Stimulated activated naive B cell treated with anti-CD40 and anti-IgM and Interleukin-4, amounts not matched to agents 10 μg/mL and 1 μg/mL and 100 μg/mL, for 72 hours (primary cell): ENCODE results near the gene RNPEPL1.

Experiments
- ATAC-seq, 2 donors: fragments of 150-1000 bp; cut with Tn5 transposase; replicated peaks; 2 replicates each; pipeline ENCODE4 v1.10.0; 2021; ENCODE audit warnings: moderate library complexity in 1 of 2
- DNase-seq: peaks from one replicate; pipeline ENCODE4 v3.0.0; 2021
- H3K27ac Mint-ChIP-seq: one replicate; pipeline ENCODE4 v1.8.0; 2022; ENCODE audit warnings: mild to moderate bottlenecking, mixed read lengths
- H3K27me3 Mint-ChIP-seq, 2 donors: one replicate each; pipeline ENCODE4 v1.8.0; 2022; ENCODE audit warnings: mixed read lengths in 2 of 2
- H3K36me3 Mint-ChIP-seq, 2 donors: one replicate each; pipeline ENCODE4 v1.8.0; 2022; ENCODE audit warnings: mixed read lengths in 2 of 2, mild to moderate bottlenecking in 1 of 2
- H3K4me1 Mint-ChIP-seq, 2 donors: one replicate each; pipeline ENCODE4 v1.8.0; 2022; ENCODE audit warnings: mixed read lengths in 2 of 2, mild to moderate bottlenecking in 1 of 2
- H3K4me3 Mint-ChIP-seq, 2 donors: one replicate each; pipeline ENCODE4 v1.8.0; 2022; ENCODE audit warnings: mild to moderate bottlenecking in 2 of 2, mixed read lengths in 2 of 2, moderate library complexity in 1 of 2
- H3K9me3 Mint-ChIP-seq, 2 donors: one replicate each; pipeline ENCODE4 v1.8.0; 2022; ENCODE audit warnings: mixed read lengths in 2 of 2, mild to moderate bottlenecking in 1 of 2

Gene RNPEPL1

DNA sequence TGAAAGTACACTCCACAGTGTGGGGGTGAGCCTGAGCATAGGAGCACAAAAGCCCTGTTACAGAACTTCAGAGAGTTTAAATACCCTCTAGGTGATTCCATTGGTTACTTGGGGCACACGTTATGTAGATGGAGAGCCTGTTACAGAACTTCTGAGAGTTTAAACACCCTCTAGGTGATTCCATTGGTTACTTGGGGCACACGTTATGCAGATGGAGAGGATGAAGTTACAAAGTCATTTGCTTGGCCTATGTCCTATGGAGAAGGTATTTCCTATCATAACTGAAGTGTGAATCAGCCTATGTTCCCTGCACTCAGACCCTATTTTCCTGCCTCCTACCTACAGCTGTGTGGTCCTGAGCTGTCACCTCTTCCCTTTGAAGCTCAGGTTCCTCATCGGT is 14.5 kb downstream of the RNPEPL1 start:
- H3K27ac Mint-ChIP-seq: no peak overlapping the region
- no peak overlapping the region for H3K4me3 Mint-ChIP-seq
- H3K9me3 Mint-ChIP-seq: peaks cover 0 to 2% of the 10 kb centered on the region in 2 donors
- ATAC-seq (no peak), DNase-seq (no peak)
- peaks cover 41 to 76% of the 10 kb centered on the region in 2 donors for H3K4me1 Mint-ChIP-seq
- no peaks in the 10 kb centered on the region for H3K27me3 Mint-ChIP-seq
- H3K36me3 Mint-ChIP-seq: peaks cover 29 to 54% of the 10 kb centered on the region in 2 donors

DNA sequence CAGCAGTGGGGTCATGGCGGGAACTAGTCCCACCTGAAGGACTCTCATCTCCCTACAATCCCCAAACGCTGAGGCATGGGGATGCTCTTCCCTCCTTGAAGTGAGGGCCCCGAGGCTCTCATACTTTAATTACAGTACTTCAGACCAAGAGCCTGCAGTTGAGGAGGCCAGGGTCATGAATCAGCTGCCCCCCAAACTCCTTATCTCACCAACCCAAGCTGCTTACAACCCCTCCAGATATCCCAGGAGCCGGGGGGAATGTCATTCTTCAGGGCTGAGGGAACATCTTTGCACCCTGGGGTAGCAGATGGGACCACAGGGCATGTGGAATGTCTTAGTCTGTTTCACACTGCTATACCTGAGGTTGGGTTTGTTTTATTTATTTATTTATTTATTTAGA is 15.5 kb downstream of the RNPEPL1 start:
- Mint-ChIP-seq H3K4me1 (peaks cover 49 to 76% of the 10 kb centered on the region in 2 donors), H3K4me3 (no peak overlapping the region)

DNA sequence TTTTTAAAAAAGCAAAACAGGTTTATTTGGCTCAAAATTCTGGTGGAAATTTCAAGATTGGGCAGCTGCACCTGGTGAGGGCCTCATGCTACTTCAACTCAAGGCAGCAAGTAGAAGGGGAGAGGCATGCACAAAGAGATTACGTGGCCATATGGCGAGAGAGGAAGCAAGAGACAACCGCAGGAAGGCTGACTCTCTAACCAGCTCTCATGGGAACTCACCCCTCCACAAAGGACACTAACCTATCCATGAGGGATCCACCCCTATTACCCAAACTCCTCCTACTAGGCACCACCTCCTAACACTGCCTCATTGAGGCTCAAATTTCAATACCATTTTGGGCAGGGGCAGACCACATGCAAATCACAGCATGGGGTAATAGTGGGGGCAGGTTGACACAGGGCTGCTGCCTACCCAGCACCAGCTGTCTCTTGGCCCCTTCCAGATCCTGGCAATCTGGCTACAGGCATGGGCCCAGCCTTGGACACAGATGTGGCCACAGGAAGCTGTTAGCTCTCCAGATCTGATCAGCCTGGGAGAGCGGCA is 16.3 kb downstream of the RNPEPL1 start:
- peak; percentile 34 to 61 for ATAC-seq
- H3K9me3 Mint-ChIP-seq: peaks cover 0 to 2% of the 10 kb centered on the region in 2 donors
- peak overlapping the region; percentile 94 to 97 for H3K4me3 Mint-ChIP-seq
- DNase-seq: peak; percentile 73
- H3K36me3 Mint-ChIP-seq: peaks cover 27 to 57% of the 10 kb centered on the region in 2 donors
- no peaks in the 10 kb centered on the region for H3K27me3 Mint-ChIP-seq
- peak overlapping the region; percentile 97 for H3K27ac Mint-ChIP-seq
- H3K4me1 Mint-ChIP-seq: peaks cover 47 to 76% of the 10 kb centered on the region in 2 donors

More for the DNA sequence above, 15.5 kb downstream of the RNPEPL1 start:
- Mint-ChIP-seq H3K36me3 (peaks cover 26 to 56% of the 10 kb centered on the region in 2 donors), H3K9me3 (peaks cover 0 to 2% of the 10 kb centered on the region in 2 donors), H3K27ac (peak overlapping the region; percentile 62), H3K27me3 (no peaks in the 10 kb centered on the region)
- DNase-seq (no peak), ATAC-seq (no peak)

DNA sequence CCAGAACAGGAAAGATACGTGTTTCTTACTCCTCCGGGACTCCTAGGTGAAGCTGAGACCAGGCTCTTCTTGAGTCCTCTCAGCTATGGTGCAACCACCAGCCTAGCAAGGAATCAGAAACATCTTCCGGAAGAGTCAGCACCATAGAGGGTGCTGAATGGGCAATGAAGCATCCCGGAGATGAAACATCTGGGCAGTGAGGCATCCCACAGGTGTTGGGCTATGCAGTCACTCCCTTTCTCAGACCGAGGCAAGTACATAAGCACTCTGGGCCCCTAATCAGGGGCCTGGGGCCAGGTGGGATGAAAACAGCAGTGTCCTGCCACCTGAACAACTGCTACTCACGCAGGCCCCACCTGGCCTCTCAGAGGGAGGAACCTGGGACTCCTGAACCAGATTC is 16.8 kb downstream of the RNPEPL1 start:
- peak in 1 of 2 donors; percentile 23 for ATAC-seq
- H3K27ac Mint-ChIP-seq: peak overlapping the region; percentile 97
- no peaks in the 10 kb centered on the region for H3K27me3 Mint-ChIP-seq
- H3K9me3 Mint-ChIP-seq: peaks cover 0 to 2% of the 10 kb centered on the region in 2 donors
- peaks cover 26 to 52% of the 10 kb centered on the region in 2 donors for H3K36me3 Mint-ChIP-seq
- H3K4me3 Mint-ChIP-seq: peak overlapping the region; percentile 94 to 97
- peak; percentile 35 for DNase-seq
- peaks cover 43 to 72% of the 10 kb centered on the region in 2 donors for H3K4me1 Mint-ChIP-seq

DNA sequence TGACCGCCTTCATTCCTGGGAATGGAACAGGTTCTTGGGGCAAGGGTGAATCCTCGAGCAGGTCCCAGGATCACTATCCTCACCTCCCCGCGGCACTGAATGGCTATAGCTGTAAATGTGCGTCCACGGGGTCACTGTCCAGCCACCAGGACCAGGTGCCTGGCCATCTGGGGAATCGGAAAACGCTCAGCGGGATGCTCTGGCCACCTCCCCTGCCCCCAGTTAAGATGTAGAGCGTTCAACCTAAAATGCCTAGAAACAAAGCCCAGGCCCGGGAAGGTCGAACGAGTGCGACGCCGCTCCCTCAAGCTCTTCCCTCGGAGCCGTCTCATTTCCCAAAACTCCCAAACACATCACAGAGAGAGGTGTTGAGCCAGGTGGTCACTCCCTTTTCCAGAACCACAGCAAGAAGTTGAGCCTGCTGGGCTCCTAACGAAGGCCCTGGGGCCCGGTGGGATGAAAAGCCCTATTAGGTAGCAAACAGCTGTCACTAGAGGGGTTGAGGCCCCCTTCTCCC is 17.5 kb downstream of the RNPEPL1 start:
- ATAC-seq (no peak), DNase-seq (no peak)
- H3K4me3 Mint-ChIP-seq: peak overlapping the region; percentile 94 to 97
- H3K4me1 Mint-ChIP-seq: peaks cover 38 to 66% of the 10 kb centered on the region in 2 donors
- peak overlapping the region; percentile 97 for H3K27ac Mint-ChIP-seq
- H3K27me3 Mint-ChIP-seq: no peaks in the 10 kb centered on the region
- peaks cover 20 to 45% of the 10 kb centered on the region in 2 donors for H3K36me3 Mint-ChIP-seq
- peaks cover 0 to 2% of the 10 kb centered on the region in 2 donors for H3K9me3 Mint-ChIP-seq

DNA sequence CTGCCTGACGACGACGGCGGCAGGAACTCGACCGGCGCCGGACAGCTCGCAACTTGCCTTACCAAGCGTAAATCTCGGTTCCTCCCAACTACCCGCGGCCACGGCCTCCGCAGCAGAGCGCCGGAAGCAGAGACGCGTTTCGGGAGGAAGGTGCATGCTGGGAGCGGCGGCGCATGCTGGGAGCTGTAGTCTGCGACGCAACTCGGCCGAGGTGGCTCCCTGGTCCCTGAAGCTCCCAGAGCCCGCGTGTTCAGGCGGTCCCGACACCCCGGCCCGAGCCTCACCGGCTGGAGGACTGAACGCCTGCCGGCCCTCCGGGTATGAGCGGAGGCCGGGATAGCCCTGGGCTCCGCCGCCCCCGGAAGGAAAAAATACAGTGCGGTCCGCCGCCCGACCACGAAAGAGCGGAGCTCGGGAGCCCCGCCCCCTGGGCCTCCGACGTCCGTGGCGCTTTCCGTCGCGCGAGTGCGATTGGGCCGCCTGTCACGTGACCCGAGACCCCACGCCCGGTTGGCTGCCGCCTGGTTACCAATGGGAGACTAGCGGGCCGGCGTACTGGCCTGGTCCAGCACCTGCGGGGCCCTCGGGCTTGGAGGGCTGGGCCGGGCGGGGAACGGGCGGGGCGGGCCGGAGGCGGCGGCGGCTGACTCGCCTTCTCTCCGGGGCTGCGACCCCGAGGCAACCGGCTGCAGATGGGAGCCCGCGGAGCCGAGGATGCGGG is 18.1 kb downstream of the RNPEPL1 start, which contains the start of gene CAPN10:
TSS of gene CAPN10 (plus strand) at position 537 of the 721 bp plus-strand sequence. CDS start at position 715, 178 bp downstream.
- Mint-ChIP-seq H3K9me3 (no peaks in the 10 kb centered on the region), H3K4me1 (peaks cover 40 to 65% of the 10 kb centered on the region in 2 donors), H3K36me3 (peaks cover 22 to 47% of the 10 kb centered on the region in 2 donors), H3K27me3 (no peaks in the 10 kb centered on the region), H3K27ac (peak within 1 kb of the TSS; percentile 97), H3K4me3 (peak within 1 kb of the TSS; percentile 94 to 97)
- peak; percentile 96 for DNase-seq
- ATAC-seq: peak; percentile 80 to 89

DNA sequence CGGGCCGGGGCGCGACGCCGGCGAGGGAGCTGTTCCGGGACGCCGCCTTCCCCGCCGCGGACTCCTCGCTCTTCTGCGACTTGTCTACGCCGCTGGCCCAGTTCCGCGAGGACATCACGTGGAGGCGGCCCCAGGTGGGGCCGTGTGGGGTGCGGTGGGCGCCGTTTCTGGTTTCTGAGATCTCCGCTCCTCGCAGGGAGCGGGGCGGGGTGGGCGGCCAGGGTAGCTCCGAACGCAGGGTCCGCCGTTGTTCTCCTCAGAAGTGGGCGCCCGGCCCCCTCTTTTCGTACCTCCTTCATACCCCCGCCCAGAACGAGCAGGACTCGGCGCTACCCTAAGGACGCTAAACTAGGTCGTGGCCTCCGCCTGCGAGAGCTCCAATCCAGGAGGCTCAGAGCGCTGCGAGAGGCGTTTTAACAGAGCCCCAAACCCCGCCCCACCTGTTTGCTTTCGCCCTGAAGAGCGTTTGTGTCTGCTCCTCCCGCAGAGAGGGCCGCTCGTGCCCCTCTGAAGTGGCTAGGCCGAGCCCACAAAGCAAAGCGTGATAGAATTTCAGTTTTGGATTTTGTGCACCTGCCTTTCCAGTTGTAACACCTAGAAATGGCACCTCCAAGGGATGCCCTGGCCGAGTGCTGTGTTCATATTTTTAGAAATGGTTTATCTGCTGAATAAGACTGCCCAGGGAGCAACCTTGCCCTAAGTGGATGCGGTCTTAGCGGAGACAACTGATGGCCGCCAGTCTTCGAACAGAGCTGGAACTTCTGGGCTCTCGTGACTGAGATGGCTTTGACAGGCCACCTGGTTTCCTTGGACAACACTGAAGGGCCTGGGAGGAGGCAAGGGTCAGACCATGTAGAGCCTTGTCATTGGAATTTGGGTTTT is 18.9 kb downstream of the RNPEPL1 start:
- Mint-ChIP-seq H3K9me3 (no peaks in the 10 kb centered on the region), H3K4me1 (peaks cover 35 to 65% of the 10 kb centered on the region in 2 donors), H3K4me3 (peak overlapping the region; percentile 94 to 97), H3K36me3 (peaks cover 20 to 43% of the 10 kb centered on the region in 2 donors), H3K27me3 (no peaks in the 10 kb centered on the region), H3K27ac (peak overlapping the region; percentile 92)
- ATAC-seq (peak; percentile 20 to 28), DNase-seq (peak; percentile 27)

DNA sequence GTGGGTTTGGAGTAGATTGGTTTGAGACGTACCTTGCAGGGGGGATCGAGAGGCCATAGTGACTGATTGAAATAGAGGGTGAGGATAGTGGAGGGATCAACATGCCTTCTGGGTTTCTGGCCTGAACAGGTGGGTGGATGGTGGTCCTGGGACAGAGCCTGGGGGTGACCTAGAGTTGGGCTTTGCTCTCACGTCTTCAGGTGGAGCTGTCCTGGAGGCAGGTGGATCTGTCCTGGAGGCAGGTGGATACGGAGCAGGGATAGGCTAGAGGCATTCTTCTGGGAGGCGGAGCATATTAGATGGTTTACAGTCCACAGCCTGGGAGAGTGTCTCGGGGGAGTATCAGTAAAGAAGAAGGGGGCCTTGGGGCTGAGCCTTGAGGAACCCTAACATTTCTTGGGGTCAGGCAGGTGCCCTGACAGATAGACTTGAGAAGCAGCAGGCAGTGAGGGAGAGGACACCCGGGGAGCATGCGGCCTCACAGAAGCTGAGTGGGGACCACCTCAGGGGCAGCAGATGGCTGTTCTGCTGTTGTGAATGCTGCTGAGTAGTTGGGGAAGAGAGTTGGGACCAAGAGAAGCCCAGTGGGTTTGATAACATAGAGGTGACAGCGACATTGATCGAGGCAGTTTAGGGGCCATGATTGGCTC is 19.8 kb downstream of the RNPEPL1 start:
- H3K4me3 Mint-ChIP-seq: peak overlapping the region; percentile 94 to 97
- ATAC-seq: no peak
- H3K27ac Mint-ChIP-seq: peak overlapping the region; percentile 21
- no peak for DNase-seq
- H3K4me1 Mint-ChIP-seq: peaks cover 31 to 56% of the 10 kb centered on the region in 2 donors
- H3K27me3 Mint-ChIP-seq: no peaks in the 10 kb centered on the region
- H3K36me3 Mint-ChIP-seq: peaks cover 20 to 36% of the 10 kb centered on the region in 2 donors
- H3K9me3 Mint-ChIP-seq: no peaks in the 10 kb centered on the region

DNA sequence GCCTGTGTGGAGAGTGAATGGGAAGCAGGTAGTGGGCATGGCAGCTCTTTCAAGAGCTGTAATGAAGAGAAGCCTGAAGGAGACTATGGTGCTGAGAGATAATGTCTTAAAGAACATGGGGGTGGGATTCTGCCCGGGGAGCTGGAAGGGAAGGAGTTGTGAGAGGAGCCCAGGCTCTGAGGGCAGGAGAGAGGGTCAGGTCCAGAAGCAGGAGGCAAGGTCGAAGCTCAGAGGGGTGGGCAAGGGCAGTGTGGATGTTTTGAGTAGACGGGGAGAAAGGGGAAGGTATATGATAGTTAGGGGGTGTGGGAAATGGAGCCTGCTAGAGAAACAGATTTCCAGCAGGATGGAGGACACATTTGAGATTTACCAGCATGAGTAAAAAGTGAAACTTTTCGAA is 20.4 kb downstream of the RNPEPL1 start:
- H3K4me3 Mint-ChIP-seq: peak overlapping the region; percentile 1 to 97
- peaks cover 18 to 38% of the 10 kb centered on the region in 2 donors for H3K36me3 Mint-ChIP-seq
- ATAC-seq (no peak), DNase-seq (no peak)
- no peak overlapping the region for H3K27ac Mint-ChIP-seq
- no peaks in the 10 kb centered on the region for H3K27me3 Mint-ChIP-seq
- no peaks in the 10 kb centered on the region for H3K9me3 Mint-ChIP-seq
- peaks cover 28 to 50% of the 10 kb centered on the region in 2 donors for H3K4me1 Mint-ChIP-seq

DNA sequence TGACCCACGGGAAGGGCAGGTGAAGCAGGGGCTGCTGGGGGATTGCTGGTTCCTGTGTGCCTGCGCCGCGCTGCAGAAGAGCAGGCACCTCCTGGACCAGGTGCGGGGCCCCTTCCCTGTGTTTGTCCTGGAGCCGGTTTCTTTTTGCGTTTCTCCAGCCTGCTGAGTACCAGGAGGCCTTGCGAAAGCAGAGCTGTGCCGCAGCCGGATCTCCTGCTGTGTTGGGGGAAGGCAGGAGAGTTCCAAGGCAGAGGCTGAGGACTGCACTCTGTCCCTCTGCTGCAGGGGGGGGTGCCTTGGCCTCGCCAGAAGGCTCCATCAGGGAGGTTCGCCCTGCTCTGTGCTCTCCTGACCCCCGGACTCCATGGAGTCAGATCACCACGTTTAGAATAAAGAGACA is 21.1 kb downstream of the RNPEPL1 start:
- H3K4me3 Mint-ChIP-seq: no peak overlapping the region
- H3K36me3 Mint-ChIP-seq: peaks cover 16 to 40% of the 10 kb centered on the region in 2 donors
- no peak for ATAC-seq
- DNase-seq: no peak
- H3K4me1 Mint-ChIP-seq: peaks cover 24 to 49% of the 10 kb centered on the region in 2 donors
- no peaks in the 10 kb centered on the region for H3K9me3 Mint-ChIP-seq
- H3K27ac Mint-ChIP-seq: peak overlapping the region; percentile 57
- H3K27me3 Mint-ChIP-seq: no peaks in the 10 kb centered on the region

DNA sequence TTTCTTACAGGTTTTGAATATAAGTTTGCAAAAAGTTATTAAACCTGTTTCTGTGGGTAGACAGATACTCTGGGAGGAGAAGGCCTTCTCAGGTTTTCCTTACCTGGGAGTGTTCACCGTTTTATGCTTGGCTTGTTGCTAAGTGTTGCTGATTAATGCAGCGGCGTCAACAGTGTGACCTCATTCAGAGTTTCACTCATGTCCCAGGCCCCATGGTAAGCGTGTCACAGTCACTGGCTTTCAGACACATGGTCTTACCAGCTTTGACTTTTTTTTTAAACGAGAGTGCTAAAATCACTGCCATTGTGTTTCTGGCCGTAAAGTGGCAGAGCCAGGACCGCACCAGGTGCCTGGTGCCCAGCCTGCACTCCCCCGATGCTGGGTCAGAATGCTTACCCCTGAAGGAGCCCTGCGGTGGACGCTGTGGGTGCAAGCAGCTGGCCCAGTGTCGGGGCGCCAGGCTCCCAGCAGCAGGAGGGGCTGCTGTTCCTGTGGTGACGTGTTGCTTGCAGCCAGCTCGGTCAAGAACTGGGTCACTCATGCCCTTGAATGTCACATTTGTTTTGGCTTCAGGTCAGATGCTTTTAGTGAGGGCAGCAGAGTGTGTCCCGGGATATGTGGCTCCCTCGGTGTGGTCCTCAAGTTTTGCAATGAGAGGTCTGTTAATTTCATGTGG is 21.7 kb downstream of the RNPEPL1 start:
- ATAC-seq: no peak
- H3K4me3 Mint-ChIP-seq: no peak overlapping the region
- peaks cover 19 to 43% of the 10 kb centered on the region in 2 donors for H3K4me1 Mint-ChIP-seq
- peaks cover 16 to 39% of the 10 kb centered on the region in 2 donors for H3K36me3 Mint-ChIP-seq
- no peak for DNase-seq
- H3K27me3 Mint-ChIP-seq: no peaks in the 10 kb centered on the region
- H3K27ac Mint-ChIP-seq: no peak overlapping the region
- H3K9me3 Mint-ChIP-seq: no peaks in the 10 kb centered on the region

DNA sequence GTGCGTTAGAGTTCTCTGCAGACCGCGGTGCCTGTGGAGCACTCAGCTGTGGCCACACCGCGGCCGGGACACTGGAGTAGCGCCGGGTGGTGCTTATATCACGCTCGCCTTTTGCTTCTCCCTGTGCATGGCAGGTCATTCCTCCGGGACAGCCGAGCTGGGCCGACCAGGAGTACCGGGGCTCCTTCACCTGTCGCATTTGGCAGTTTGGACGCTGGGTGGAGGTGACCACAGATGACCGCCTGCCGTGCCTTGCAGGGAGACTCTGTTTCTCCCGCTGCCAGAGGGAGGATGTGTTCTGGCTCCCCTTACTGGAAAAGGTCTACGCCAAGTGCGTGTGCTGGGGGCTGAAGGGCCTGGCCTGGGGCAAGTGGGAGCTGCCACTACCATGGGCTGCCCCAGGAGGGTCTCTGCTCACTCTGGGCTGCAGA is 22.4 kb downstream of the RNPEPL1 start:
- peaks cover 16 to 38% of the 10 kb centered on the region in 2 donors for H3K36me3 Mint-ChIP-seq
- H3K27ac Mint-ChIP-seq: no peak overlapping the region
- peaks cover 17 to 36% of the 10 kb centered on the region in 2 donors for H3K4me1 Mint-ChIP-seq
- no peaks in the 10 kb centered on the region for H3K9me3 Mint-ChIP-seq
- ATAC-seq (no peak), DNase-seq (no peak)
- H3K4me3 Mint-ChIP-seq: no peak overlapping the region
- no peaks in the 10 kb centered on the region for H3K27me3 Mint-ChIP-seq

DNA sequence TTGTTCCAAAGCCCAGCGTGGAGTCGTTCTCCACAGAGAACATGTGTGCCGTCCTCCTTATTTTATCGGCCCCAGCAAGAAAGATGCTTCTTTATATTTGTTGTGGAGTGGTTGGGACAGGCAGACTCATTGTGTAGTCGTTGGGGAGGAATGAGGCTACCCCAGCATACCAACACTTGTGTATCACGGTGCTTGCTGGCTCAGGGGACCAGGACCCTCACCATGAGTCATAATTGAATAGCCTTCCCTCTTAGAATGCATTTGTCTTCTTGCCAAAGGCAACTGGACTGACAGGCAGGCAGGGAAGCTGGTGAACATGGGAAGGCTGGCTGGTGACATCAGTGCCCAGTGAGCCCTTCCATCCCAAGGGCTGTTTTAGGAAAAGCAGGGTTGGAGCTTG is 22.9 kb downstream of the RNPEPL1 start:
- peaks cover 17 to 32% of the 10 kb centered on the region in 2 donors for H3K4me1 Mint-ChIP-seq
- ATAC-seq (no peak), DNase-seq (no peak)
- no peaks in the 10 kb centered on the region for H3K9me3 Mint-ChIP-seq
- H3K27me3 Mint-ChIP-seq: no peaks in the 10 kb centered on the region
- peaks cover 16 to 36% of the 10 kb centered on the region in 2 donors for H3K36me3 Mint-ChIP-seq
- no peak overlapping the region for H3K27ac Mint-ChIP-seq
- H3K4me3 Mint-ChIP-seq: no peak overlapping the region
